Uterus (tissue), 2 donors: Measurements from ENCODE around the gene ZEB1.

Experiments used
- POLR2A ChIP-seq, 2 donors: fragments of 450-650 bp; IDR thresholded peaks; one replicate each; pipeline ENCODE4 v1.6.1; 2016; ENCODE audit warnings: antibody characterized with exemption in 2 of 2, mild to moderate bottlenecking in 1 of 2, moderate library complexity in 1 of 2
- TF ChIP-seq, protein P1 (sequence below), 4 experiments: fragments of 200-600 bp in 2 of 4; fragments of 450-650 bp in 2 of 4; sonication (generic) in 2 of 4; IDR thresholded peaks; one replicate each; pipeline ENCODE4 v1.5.1; 2016 to 2019; ENCODE audit warnings: antibody characterized with exemption in 4 of 4, mild to moderate bottlenecking in 2 of 4, moderate library complexity in 1 of 4

DNA sequence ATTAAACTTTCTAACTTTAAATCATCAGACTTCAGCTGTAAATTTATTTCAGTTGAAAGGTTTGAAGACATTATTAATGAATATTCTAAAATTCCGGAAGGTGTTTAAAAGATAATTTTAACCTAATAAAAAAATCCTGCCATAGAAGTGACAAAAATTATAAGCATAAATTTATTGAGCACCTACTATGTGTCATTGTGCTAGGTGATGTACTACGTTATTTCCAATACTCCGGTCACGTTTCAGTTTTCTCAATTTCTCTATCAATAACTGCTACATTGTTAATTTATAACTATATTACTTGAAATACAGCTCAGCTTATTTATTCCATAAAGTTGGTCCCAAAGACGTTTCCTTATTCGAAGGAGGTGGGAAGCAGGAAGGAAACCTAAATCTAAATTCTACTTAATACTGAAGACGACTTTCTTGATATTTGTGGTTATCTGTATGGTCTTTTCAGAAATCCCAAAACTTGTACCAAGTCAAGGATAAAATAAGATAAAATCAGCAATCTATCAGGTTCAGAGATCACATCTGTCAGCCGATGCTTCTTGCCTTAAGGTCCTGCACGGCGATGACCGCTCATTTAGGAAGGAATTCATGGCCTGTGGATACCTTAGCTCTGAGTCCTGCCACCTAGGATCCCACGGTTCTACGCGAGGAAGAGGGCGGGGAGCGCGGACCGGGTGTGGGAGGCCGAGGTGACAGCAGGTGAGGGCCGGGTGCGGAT lies 1.2 kb upstream of the ZEB1 start:
- TF ChIP-seq, protein P1, sequence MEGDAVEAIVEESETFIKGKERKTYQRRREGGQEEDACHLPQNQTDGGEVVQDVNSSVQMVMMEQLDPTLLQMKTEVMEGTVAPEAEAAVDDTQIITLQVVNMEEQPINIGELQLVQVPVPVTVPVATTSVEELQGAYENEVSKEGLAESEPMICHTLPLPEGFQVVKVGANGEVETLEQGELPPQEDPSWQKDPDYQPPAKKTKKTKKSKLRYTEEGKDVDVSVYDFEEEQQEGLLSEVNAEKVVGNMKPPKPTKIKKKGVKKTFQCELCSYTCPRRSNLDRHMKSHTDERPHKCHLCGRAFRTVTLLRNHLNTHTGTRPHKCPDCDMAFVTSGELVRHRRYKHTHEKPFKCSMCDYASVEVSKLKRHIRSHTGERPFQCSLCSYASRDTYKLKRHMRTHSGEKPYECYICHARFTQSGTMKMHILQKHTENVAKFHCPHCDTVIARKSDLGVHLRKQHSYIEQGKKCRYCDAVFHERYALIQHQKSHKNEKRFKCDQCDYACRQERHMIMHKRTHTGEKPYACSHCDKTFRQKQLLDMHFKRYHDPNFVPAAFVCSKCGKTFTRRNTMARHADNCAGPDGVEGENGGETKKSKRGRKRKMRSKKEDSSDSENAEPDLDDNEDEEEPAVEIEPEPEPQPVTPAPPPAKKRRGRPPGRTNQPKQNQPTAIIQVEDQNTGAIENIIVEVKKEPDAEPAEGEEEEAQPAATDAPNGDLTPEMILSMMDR (IDR thresholded peaks at IDR 0.05): no peak
- TF ChIP-seq POLR2A (IDR thresholded peaks at IDR 0.05): no peak
